ENCODE measurements around the gene CKS1B. TPM values are rescaled to one million over a fixed set of nuclear protein-coding genes. Genes with fewer than 3 reads are reported as not detected.

Gene CKS1B
- total RNA-seq, 2 experiments from 2014 or later, result 204 to 230 TPM

GRCh38 chr1:154987326-154987725 lies 12.8 kb downstream of the CKS1B start:
- no peaks in the 10 kb centered on the region for H3K9me3 ChIP-seq (ENCODE audit: low read length)
- H3K36me3 ChIP-seq (ENCODE audit: insufficient read depth, low read length), result peaks cover 51% of the 10 kb centered on the region
- H3K9me2 ChIP-seq (ENCODE audit: insufficient read depth, low read length), result no peaks in the 10 kb centered on the region
- no peak overlapping the region for H3K27ac ChIP-seq (ENCODE audit: low read depth, low read length, poor library complexity, severe bottlenecking)
- no peak overlapping the region for H3K4me2 ChIP-seq (ENCODE audit: low read length)
- H3K79me2 ChIP-seq (ENCODE audit: insufficient read depth, low read depth, low read length), result peaks cover 44% of the 10 kb centered on the region
- BruUV-seq (replicated peaks), result no TSS peak
- no peaks in the 10 kb centered on the region for H4K20me1 ChIP-seq (ENCODE audit: insufficient read depth, low read length)
- no peak for TF ChIP-seq EZH2phosphoT487 (IDR thresholded peaks at IDR 0.05; ENCODE audit: borderline replicate concordance, low read depth, low read length)
- TF ChIP-seq, protein P1, sequence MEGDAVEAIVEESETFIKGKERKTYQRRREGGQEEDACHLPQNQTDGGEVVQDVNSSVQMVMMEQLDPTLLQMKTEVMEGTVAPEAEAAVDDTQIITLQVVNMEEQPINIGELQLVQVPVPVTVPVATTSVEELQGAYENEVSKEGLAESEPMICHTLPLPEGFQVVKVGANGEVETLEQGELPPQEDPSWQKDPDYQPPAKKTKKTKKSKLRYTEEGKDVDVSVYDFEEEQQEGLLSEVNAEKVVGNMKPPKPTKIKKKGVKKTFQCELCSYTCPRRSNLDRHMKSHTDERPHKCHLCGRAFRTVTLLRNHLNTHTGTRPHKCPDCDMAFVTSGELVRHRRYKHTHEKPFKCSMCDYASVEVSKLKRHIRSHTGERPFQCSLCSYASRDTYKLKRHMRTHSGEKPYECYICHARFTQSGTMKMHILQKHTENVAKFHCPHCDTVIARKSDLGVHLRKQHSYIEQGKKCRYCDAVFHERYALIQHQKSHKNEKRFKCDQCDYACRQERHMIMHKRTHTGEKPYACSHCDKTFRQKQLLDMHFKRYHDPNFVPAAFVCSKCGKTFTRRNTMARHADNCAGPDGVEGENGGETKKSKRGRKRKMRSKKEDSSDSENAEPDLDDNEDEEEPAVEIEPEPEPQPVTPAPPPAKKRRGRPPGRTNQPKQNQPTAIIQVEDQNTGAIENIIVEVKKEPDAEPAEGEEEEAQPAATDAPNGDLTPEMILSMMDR (conservative IDR thresholded peaks at IDR 0.05; ENCODE audit: low read length), result no peak
- no peak overlapping the region for H3K4me3 ChIP-seq (ENCODE audit: low read depth, low read length, poor library complexity, severe bottlenecking)
- no peak overlapping the region for H2AFZ ChIP-seq (ENCODE audit: low read length)
- peaks cover 15% of the 10 kb centered on the region for H3K4me1 ChIP-seq (ENCODE audit: insufficient read depth, low read length, poor library complexity, severe bottlenecking)
- intact Hi-C loops (cut with micrococcal nuclease; ENCODE audit: unreplicated experiment), result no loop called here
- POLR2A ChIA-PET, result no interaction called here
- CTCF ChIA-PET (ENCODE audit: unreplicated experiment), result no interaction called here
- no peak for DNase-seq (ENCODE audit: low spot score)

DNA sequence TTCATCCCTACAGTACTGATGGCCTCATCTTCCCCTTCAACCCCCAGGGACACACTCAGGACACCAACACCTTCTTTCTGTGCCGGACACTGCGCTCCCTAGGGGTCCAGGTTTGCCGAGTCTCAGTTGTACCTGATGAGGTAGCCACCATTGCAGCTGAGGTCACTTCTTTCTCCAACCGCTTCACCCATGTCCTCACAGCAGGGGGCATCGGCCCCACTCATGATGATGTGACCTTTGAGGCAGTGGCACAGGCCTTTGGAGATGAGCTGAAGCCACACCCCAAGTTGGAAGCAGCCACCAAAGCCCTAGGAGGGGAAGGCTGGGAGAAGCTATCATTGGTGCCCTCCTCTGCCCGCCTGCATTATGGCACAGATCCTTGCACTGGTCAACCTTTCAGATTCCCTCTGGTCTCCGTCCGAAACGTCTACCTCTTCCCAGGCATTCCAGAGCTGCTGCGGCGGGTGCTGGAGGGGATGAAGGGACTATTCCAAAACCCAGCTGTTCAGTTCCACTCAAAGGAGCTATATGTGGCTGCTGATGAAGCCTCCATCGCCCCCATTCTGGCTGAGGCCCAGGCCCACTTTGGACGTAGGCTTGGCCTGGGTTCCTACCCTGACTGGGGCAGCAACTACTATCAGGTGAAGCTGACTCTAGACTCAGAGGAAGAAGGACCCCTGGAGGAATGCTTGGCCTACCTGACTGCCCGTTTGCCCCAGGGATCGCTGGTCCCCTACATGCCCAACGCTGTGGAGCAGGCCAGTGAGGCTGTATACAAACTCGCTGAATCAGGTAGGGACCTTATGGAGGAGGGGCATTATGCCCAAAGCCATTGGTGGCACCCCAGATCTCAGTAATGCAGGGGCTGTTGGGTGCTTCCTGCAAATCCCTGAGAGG lies 13.8 kb downstream of the CKS1B start:
- Histone ChIP-seq H3K9me3 (ENCODE audit: low read length) (no peaks in the 10 kb centered on the region), H3K9me2 (ENCODE audit: insufficient read depth, low read length) (no peaks in the 10 kb centered on the region), H3K4me1 (ENCODE audit: insufficient read depth, low read length, poor library complexity, severe bottlenecking) (peaks cover 10% of the 10 kb centered on the region), H2AFZ (ENCODE audit: low read length) (no peak overlapping the region), H3K36me3 (ENCODE audit: insufficient read depth, low read length) (peaks cover 54% of the 10 kb centered on the region), H3K4me2 (ENCODE audit: low read length) (no peak overlapping the region), H4K20me1 (ENCODE audit: insufficient read depth, low read length) (no peaks in the 10 kb centered on the region), H3K4me3 (ENCODE audit: low read depth, low read length, poor library complexity, severe bottlenecking) (no peak overlapping the region), H3K79me2 (ENCODE audit: insufficient read depth, low read depth, low read length) (peaks cover 44% of the 10 kb centered on the region), H3K27ac (ENCODE audit: low read depth, low read length, poor library complexity, severe bottlenecking) (no peak overlapping the region)
- intact Hi-C loops (cut with micrococcal nuclease; ENCODE audit: unreplicated experiment), result no loop called here
- DNase-seq (ENCODE audit: low spot score), result no peak
- no peak for TF ChIP-seq EZH2phosphoT487 (IDR thresholded peaks at IDR 0.05; ENCODE audit: borderline replicate concordance, low read depth, low read length)
- TF ChIP-seq, protein P1 (conservative IDR thresholded peaks at IDR 0.05; ENCODE audit: low read length), result peak; percentile 28; the same call in 1 of the 2 replicates
- ChIA-PET CTCF (ENCODE audit: unreplicated experiment) (interaction anchor here (0.5 to 1.2 kb wide), 3 partner anchors 11 to 90 kb away, joined by 4 to 7 read pairs (median 6); partner anchors contain the start of gene EFNA3), POLR2A (no interaction called here)
- BruUV-seq (replicated peaks), result no TSS peak

All from OCI-LY7 (cell line).